A549 (cell line): ENCODE results near the gene ATG9A. TPM values are rescaled to one million over a fixed set of nuclear protein-coding genes. Genes with fewer than 3 reads are reported as not detected.

Experiments used
- ATAC-seq, 2 experiments: fragments of 200-7000 bp in 1 of 2; fragments of >200 bp in 1 of 2; cut with Nextera tagmentation in 1 of 2; cut with Tn5 transposase in 1 of 2; 3 replicates each; pipeline versions ENCODE4 v1.8.0 to v1.9.1; 2018 to 2020; ENCODE audit warnings: mild to moderate bottlenecking in 1 of 2, moderate library complexity in 1 of 2
- CTCF ChIA-PET: fragments of 300-600 bp; sonication (Branson Sonifier 250); formaldehyde crosslinking; extraction: SDS; loops from one replicate; lab custom pipeline; 2021; ENCODE audit warnings: antibody characterized with exemption, inconsistent platforms; lab: Yijun Ruan, JAX
- POLR2A ChIA-PET: fragments of 350-600 bp; formaldehyde crosslinking; extraction: SDS; loops from one replicate; lab custom pipeline; 2021; ENCODE audit warnings: antibody characterized with exemption, inconsistent platforms; lab: Yijun Ruan, JAX
- DNase-seq, 2 experiments: peaks; one replicate each; pipeline versions ENCODE4 v3.0.0 to v3.0.0-alpha.2; 2011 to 2016; ENCODE audit warnings: low read depth in 1 of 2, low spot score in 1 of 2
- FAIRE-seq: peaks from 2 replicates; lab custom pipeline; 2011; peaks lifted over from hg19 to GRCh38; lab: Jason Lieb, UNC
- H3K27ac ChIP-seq, 2 experiments: fragments of >200 bp; sonication (Bioruptor Twin); formaldehyde crosslinking; 3 replicates each; pipeline ENCODE4 v1.5.1; 2016 to 2017
- H3K4me1 ChIP-seq: fragments of >200 bp; sonication (Bioruptor Twin); formaldehyde crosslinking; 3 replicates; pipeline ENCODE4 v1.6.1; 2016
- H3K4me2 ChIP-seq: fragments of >200 bp; sonication (Bioruptor Twin); formaldehyde crosslinking; 3 replicates; pipeline ENCODE4 v1.6.1; 2016
- H3K4me3 ChIP-seq: fragments of >200 bp; sonication (Bioruptor Twin); formaldehyde crosslinking; 3 replicates; pipeline ENCODE4 v1.5.1; 2016
- H3K9me3 ChIP-seq: fragments of >200 bp; sonication (Bioruptor Twin); formaldehyde crosslinking; 3 replicates; pipeline ENCODE4 v1.6.1; 2016
- ATOH8 ChIP-seq: fragments of 250-450 bp; sonication (Bioruptor Pico); IDR thresholded peaks from 2 replicates; pipeline ENCODE4 v1.5.0; 2020; ENCODE audit warnings: low read depth, mild to moderate bottlenecking, moderate library complexity
- CEBPB ChIP-seq, 2 experiments: fragments of >200 bp in 1 of 2; sonication (Bioruptor Twin) in 1 of 2; formaldehyde crosslinking in 1 of 2; IDR thresholded peaks; 2 replicates each; pipeline ENCODE4 v1.6.1; 2012 to 2016
- EHF ChIP-seq: fragments of 250-450 bp; sonication (Bioruptor Pico); IDR thresholded peaks from 2 replicates; pipeline ENCODE4 v1.5.0; 2020; ENCODE audit warnings: mild to moderate bottlenecking
- EP300 ChIP-seq, 2 experiments: fragments of >200 bp; sonication (Bioruptor Twin); formaldehyde crosslinking; IDR thresholded peaks; 2 replicates in 1 of 2; 3 replicates in 1 of 2; pipeline ENCODE4 v1.6.1; 2016 to 2017
- FOSB ChIP-seq: fragments of 250-450 bp; sonication (Bioruptor Pico); IDR thresholded peaks from 2 replicates; pipeline ENCODE4 v1.5.0; 2020; ENCODE audit warnings: mild to moderate bottlenecking, moderate library complexity
- FOXS1 ChIP-seq: fragments of 250-450 bp; sonication (Bioruptor Pico); IDR thresholded peaks from 2 replicates; pipeline ENCODE4 v1.5.0; 2020; ENCODE audit warnings: mild to moderate bottlenecking, moderate library complexity
- HES2 ChIP-seq: fragments of >200 bp; sonication (Bioruptor Twin); formaldehyde crosslinking; IDR thresholded peaks from 2 replicates; pipeline ENCODE4 v1.6.1; 2016
- HEYL ChIP-seq: fragments of 250-450 bp; sonication (Bioruptor Pico); IDR thresholded peaks from 2 replicates; pipeline ENCODE4 v1.8.0; 2021; ENCODE audit warnings: mild to moderate bottlenecking, moderate library complexity
- HOXB5 ChIP-seq: fragments of 250-450 bp; sonication (Bioruptor Pico); IDR thresholded peaks from 2 replicates; pipeline ENCODE4 v1.5.0; 2020; ENCODE audit warnings: mild to moderate bottlenecking, moderate library complexity
- MAFK ChIP-seq: fragments of 450-650 bp; IDR thresholded peaks from 2 replicates; pipeline ENCODE4 v1.6.1; 2014; ENCODE audit not compliant: partially characterized antibody
- MAX ChIP-seq: IDR thresholded peaks from 2 replicates; pipeline ENCODE4 v1.6.1; 2012
- MAZ ChIP-seq: fragments of 150-350 bp; IDR thresholded peaks from 2 replicates; pipeline ENCODE4 v1.6.1; 2014; ENCODE audit warnings: antibody characterized with exemption, low read depth, low read length, borderline replicate concordance
- NR3C1 ChIP-seq: fragments of >200 bp; sonication (Bioruptor Twin); formaldehyde crosslinking; IDR thresholded peaks from 3 replicates; pipeline ENCODE4 v1.6.1; 2017
- PBX3 ChIP-seq: IDR thresholded peaks from 2 replicates; pipeline ENCODE4 v1.6.1; 2012
- RFX5 ChIP-seq: fragments of 450-650 bp; IDR thresholded peaks from 2 replicates; pipeline ENCODE4 v1.7.1; 2014; ENCODE audit warnings: antibody characterized with exemption, mild to moderate bottlenecking, moderate library complexity
- RNF2 ChIP-seq: fragments of 200-600 bp; sonication (generic); IDR thresholded peaks from 2 replicates; pipeline ENCODE4 v1.6.1; 2016; ENCODE audit warnings: low read depth, mild to moderate bottlenecking, antibody characterized with exemption, moderate library complexity, borderline replicate concordance
- SMC3 ChIP-seq: fragments of >200 bp; sonication (Bioruptor Twin); formaldehyde crosslinking; IDR thresholded peaks from 3 replicates; pipeline ENCODE4 v1.6.1; 2018; ENCODE audit warnings: inconsistent platforms
- ZC3H11A ChIP-seq: fragments of 450-650 bp; IDR thresholded peaks from 2 replicates; pipeline ENCODE4 v1.6.1; 2014; ENCODE audit warnings: antibody characterized with exemption, mild to moderate bottlenecking
- ZFP36 ChIP-seq: fragments of 450-650 bp; IDR thresholded peaks from 2 replicates; pipeline ENCODE4 v1.6.1; 2014; ENCODE audit warnings: borderline replicate concordance; ENCODE audit not compliant: partially characterized antibody
- WGBS: methylation state at CpG from one replicate; pipeline ENCODE4 v1.1.6; 2017; ENCODE audit errors: missing lambda C conversion rate; 5-methylcytosine and 5-hydroxymethylcytosine counted together
- polyA plus RNA-seq, 4 experiments: library from polyadenylated mRNA; depleted of rRNA in 3 of 4; stranded (reverse); fragments of >200 nt; fragmentation: RNase III in 1 of 4; extraction: RNeasy Plus Mini Kit Qiagen cat#74134 plus additional on column Dnase treatment in 1 of 4; gene quantifications; 2 replicates in 3 of 4; 3 replicates in 1 of 4; pipeline ENCODE4 v1.2.3, GENCODE V29; 2011 to 2017

Gene ATG9A
- polyA plus RNA-seq, 2 of the 4 experiments (the other 2 are of a cell fraction) = 41.9 to 75.2 TPM

- no peak overlapping the region for H3K4me3 ChIP-seq
- FAIRE-seq (no peak), ATAC-seq (no peak), DNase-seq (no peak)
- TF ChIP-seq MAX (no peak), SMC3 (no peak), MAFK (no peak), MAZ (no peak), EHF (CRISPR knock-in tag) (no peak), FOXS1 (CRISPR knock-in tag) (no peak), ZC3H11A (no peak), HES2 (no peak), EP300 (IDR thresholded peaks at IDR 0.05) (no peak), CEBPB (IDR thresholded peaks at IDR 0.05) (no peak), NR3C1 (no peak), ZFP36 (no peak), HEYL (CRISPR knock-in tag) (no peak)
- H3K4me2 ChIP-seq = no peak overlapping the region
- peaks cover 23% of the 10 kb centered on the region for H3K4me1 ChIP-seq
- H3K27ac ChIP-seq = no peak overlapping the region
- POLR2A ChIA-PET = no interaction called here
- CTCF ChIA-PET = interaction anchor here (1.0 to 8.6 kb wide), 6 partner anchors 37 to 138 kb away, joined by 3 to 56 read pairs (median 4); partner anchors contain the start of gene DNAJB2
- no peaks in the 10 kb centered on the region for H3K9me3 ChIP-seq
- 93% methylated on average over 10 of the region's 10 CpGs for WGBS
These were observed 15.9 kb downstream of the ATG9A start for GRCh38 chr2:219213486-219214071.

GRCh38 chr2:219213026-219213415, 16.4 kb downstream of the ATG9A start:
- FAIRE-seq (no peak), DNase-seq (no peak), ATAC-seq (no peak)
- no peak overlapping the region for H3K4me3 ChIP-seq
- no peak overlapping the region for H3K27ac ChIP-seq
- TF ChIP-seq ZC3H11A (no peak), EP300 (IDR thresholded peaks at IDR 0.05) (no peak)
- ChIA-PET CTCF (interaction anchor here (0.8 to 8.6 kb wide), 7 partner anchors 37 to 139 kb away, joined by 3 to 56 read pairs (median 4); partner anchors contain the start of gene DNAJB2), POLR2A (no interaction called here)
- H3K4me2 ChIP-seq = no peak overlapping the region
- peaks cover 26% of the 10 kb centered on the region for H3K4me1 ChIP-seq
- WGBS = 92% methylated on average over 7 of the region's 8 CpGs
- H3K9me3 ChIP-seq = no peaks in the 10 kb centered on the region

GRCh38 chr2:219210886-219211362, 18.5 kb downstream of the ATG9A start:
- Histone ChIP-seq H3K4me2 (no peak overlapping the region), H3K4me3 (no peak overlapping the region), H3K9me3 (no peaks in the 10 kb centered on the region), H3K4me1 (peaks cover 21% of the 10 kb centered on the region), H3K27ac (no peak overlapping the region)
- FAIRE-seq = no peak
- POLR2A ChIA-PET = no interaction called here
- CTCF ChIA-PET = interaction anchor here (0.6 to 8.6 kb wide), 10 partner anchors 14 to 88 kb away, joined by 3 to 56 read pairs (median 4); partner anchors contain the start of gene NHEJ1
- no peak for TF ChIP-seq MAZ
- no peak for TF ChIP-seq CEBPB (IDR thresholded peaks at IDR 0.05)
- no peak for TF ChIP-seq FOXS1 (CRISPR knock-in tag)
- no peak for TF ChIP-seq FOSB (CRISPR knock-in tag)
- TF ChIP-seq ATOH8 (CRISPR knock-in tag) = no peak
- TF ChIP-seq HEYL (CRISPR knock-in tag) = no peak
- TF ChIP-seq RFX5 = no peak
- TF ChIP-seq RNF2 = no peak
- TF ChIP-seq HOXB5 = no peak
- no peak for TF ChIP-seq PBX3
- TF ChIP-seq, all 56 proteins: peak for 0
- DNase-seq = no peak
- ATAC-seq = no peak
- WGBS = 97% methylated on average over 6 of the region's 9 CpGs
